HepG2 (cell line): ENCODE data around the gene PNMA8C. TPM values are rescaled to one million over a fixed set of nuclear protein-coding genes. Genes with fewer than 3 reads are reported as not detected.

ENCODE experiments used
- ATAC-seq: fragments of 200-7000 bp; cut with Tn5 transposase; 3 replicates; pipeline ENCODE4 v1.9.1; 2020; ENCODE audit warnings: mild to moderate bottlenecking, moderate library complexity
- BruUV-seq: library from RNA; stranded (reverse); fragments of 400-500 nt; replicated peaks from 2 replicates; lab custom pipeline; 2021; lab: Mats Ljungman, UMichigan
- CTCF ChIA-PET: fragments of 300-600 bp; formaldehyde crosslinking; extraction: SDS; loops from one replicate; lab custom pipeline; 2021; ENCODE audit warnings: low total read pairs, inconsistent platforms, low intra/inter-chr PET ratio; lab: Yijun Ruan, JAX
- POLR2A ChIA-PET: fragments of 350-600 bp; sonication (Branson Sonifier 250); formaldehyde crosslinking; loops from one replicate; lab custom pipeline; 2020; ENCODE audit warnings: antibody characterized with exemption, inconsistent platforms; lab: Yijun Ruan, JAX
- DNase-seq: peaks from one replicate; pipeline ENCODE4 v3.0.0-alpha.2; 2015; ENCODE audit warnings: low spot score
- FAIRE-seq: peaks from 3 replicates; lab custom pipeline; 2011; peaks lifted over from hg19 to GRCh38; lab: Jason Lieb, UNC
- H2AFZ ChIP-seq: one replicate; pipeline ENCODE4 v1.6.1; 2011; ENCODE audit warnings: low read length, inconsistent platforms
- H3K27ac ChIP-seq: fragments of 300-600 bp; 3 replicates; pipeline ENCODE4 v1.8.0; 2011; ENCODE audit warnings: mixed run types, mild to moderate bottlenecking, mixed read lengths, low read length, inconsistent platforms; ENCODE audit not compliant: insufficient read depth; ENCODE audit errors: extremely low read length
- H3K27me3 ChIP-seq, 2 experiments: fragments of 200-600 bp in 1 of 2; 2 replicates in 1 of 2; 3 replicates in 1 of 2; pipeline versions ENCODE4 v1.6.0 to v1.8.0; 2011; ENCODE audit warnings: low read length in 2 of 2, mild to moderate bottlenecking in 2 of 2, moderate library complexity in 2 of 2, inconsistent platforms in 1 of 2; ENCODE audit not compliant: insufficient read depth in 2 of 2, control insufficient read depth in 1 of 2
- H3K36me3 ChIP-seq, 2 experiments: fragments of 200-600 bp in 1 of 2; replicated peaks in 1 of 2; 2 replicates in 1 of 2; 3 replicates in 1 of 2; pipeline versions ENCODE4 v1.5.1 to v1.8.0; 2011; ENCODE audit warnings: low read length in 2 of 2, inconsistent platforms in 1 of 2; ENCODE audit not compliant: insufficient read depth in 2 of 2, control insufficient read depth in 1 of 2
- H3K4me1 ChIP-seq: 2 replicates; pipeline ENCODE4 v1.5.1; 2012; ENCODE audit warnings: low read length, inconsistent platforms; ENCODE audit not compliant: insufficient read depth
- H3K4me2 ChIP-seq: 2 replicates; pipeline ENCODE4 v1.6.0; 2011; ENCODE audit warnings: low read depth, low read length, inconsistent platforms
- H3K4me3 ChIP-seq, 3 experiments: fragments of 200-600 bp in 1 of 3; sonication (generic), shearing (Covaris generic) in 1 of 3; replicated peaks in 1 of 3; 2 replicates each; pipeline ENCODE4 v1.5.1; 2011 to 2016; ENCODE audit warnings: low read length in 3 of 3, inconsistent platforms in 2 of 3, low read depth in 2 of 3, mild to moderate bottlenecking in 2 of 3, control low read depth in 1 of 3, mixed read lengths in 1 of 3; ENCODE audit not compliant: insufficient read depth in 1 of 3
- H3K79me2 ChIP-seq: one replicate; pipeline ENCODE4 v1.6.1; 2011; ENCODE audit warnings: low read length, inconsistent platforms; ENCODE audit not compliant: insufficient read depth
- H3K9ac ChIP-seq: 2 replicates; pipeline ENCODE4 v1.6.0; 2011; ENCODE audit warnings: mild to moderate bottlenecking, low read depth, low read length, inconsistent platforms; ENCODE audit not compliant: insufficient read depth
- H3K9me3 ChIP-seq: 2 replicates; pipeline ENCODE4 v1.5.1; 2012; ENCODE audit warnings: mild to moderate bottlenecking, low read length
- H4K20me1 ChIP-seq: 2 replicates; pipeline ENCODE4 v1.6.0; 2011; ENCODE audit warnings: inconsistent platforms, mild to moderate bottlenecking, low read length, moderate library complexity; ENCODE audit not compliant: insufficient read depth
- IRX3 ChIP-seq: sonication (generic); formaldehyde crosslinking; IDR thresholded peaks from 2 replicates; pipeline ENCODE4 v1.8.1; 2023; ENCODE audit warnings: mild to moderate bottlenecking, low read depth, missing genetic modification reagents, borderline replicate concordance
- PTBP1 ChIP-seq: fragments of 200-400 bp; formaldehyde crosslinking; IDR thresholded peaks from 2 replicates; pipeline ENCODE4 v1.6.1; 2018; ENCODE audit warnings: low read length, low read depth; ENCODE audit not compliant: poor library complexity, severe bottlenecking
- SOX13 ChIP-seq, 3 experiments: fragments of 450-650 bp in 1 of 3; sonication (generic) in 1 of 3; formaldehyde crosslinking in 1 of 3; IDR thresholded peaks in 2 of 3; conservative IDR thresholded peaks in 1 of 3; 2 replicates each; pipeline versions ENCODE4 v1.5.0 to v1.6.1; 2016 to 2020; ENCODE audit warnings: antibody characterized with exemption in 1 of 3, mild to moderate bottlenecking in 1 of 3, missing compliant biosample characterization in 1 of 3, missing genetic modification reagents in 1 of 3, moderate library complexity in 1 of 3
- TBL1XR1 ChIP-seq: fragments of 150-350 bp; IDR thresholded peaks from 2 replicates; pipeline ENCODE4 v1.6.1; 2014; ENCODE audit warnings: borderline replicate concordance, low read length; ENCODE audit not compliant: partially characterized antibody
- U2AF2 ChIP-seq: fragments of 200-400 bp; formaldehyde crosslinking; IDR thresholded peaks from 2 replicates; pipeline ENCODE4 v1.6.1; 2017; ENCODE audit warnings: low read depth, mild to moderate bottlenecking, low read length
- ZBTB4 ChIP-seq: sonication (generic); formaldehyde crosslinking; IDR thresholded peaks from 2 replicates; pipeline ENCODE4 v1.4.0; 2020; ENCODE audit warnings: missing genetic modification reagents, mild to moderate bottlenecking, borderline replicate concordance
- ZNF768 ChIP-seq: sonication (generic); formaldehyde crosslinking; IDR thresholded peaks from 2 replicates; pipeline ENCODE4 v1.4.0; 2020; ENCODE audit warnings: missing genetic modification reagents
- WGBS: methylation state at CpG from one replicate; pipeline ENCODE4 v1.1.6; 2017; ENCODE audit warnings: low lambda C conversion rate; 5-methylcytosine and 5-hydroxymethylcytosine counted together
- in situ Hi-C: cut with HindIII; loops from 2 replicates; pipeline ENCODE4 v1.10.0; 2017; ENCODE audit warnings: low pct_unique_long_range_greater_than_20kb; ENCODE audit not compliant: extremely low pct_ligation_motif_present
- intact Hi-C: fragments of 100-400 bp; cut with micrococcal nuclease; formaldehyde crosslinking; loops from one replicate; pipeline ENCODE4 v1.10.0; 2022; ENCODE audit not compliant: unreplicated experiment
- polyA plus RNA-seq, 8 experiments: library from polyadenylated mRNA; depleted of rRNA in 3 of 8; stranded (reverse) in 7 of 8; unstranded in 1 of 8; fragments of >200 nt; fragmentation: Illumina TruSeq in 4 of 8; extraction: Trizol in 4 of 8; gene quantifications; 2 replicates each; pipeline versions ENCODE4 v1.2.1 to v1.2.3, GENCODE V29; 2011 to 2016; ENCODE audit warnings: low read depth in 4 of 8, missing spikeins in 1 of 8, mixed read lengths in 1 of 8; ENCODE audit not compliant: insufficient read depth in 1 of 8
- total RNA-seq, 5 experiments: library from RNA; depleted of rRNA; stranded (reverse); fragments of >200 nt; fragmentation: Illumina TruSeq; extraction: Trizol; gene quantifications; 2 replicates each; pipeline ENCODE4 v1.2.3, GENCODE V29; 2016; ENCODE audit warnings: low read depth in 1 of 5

The PNMA8C gene
- total and polyA plus RNA-seq, 2 of the 13 experiments (the other 11 are each of a cell fraction or from before 2014, with no cell fraction given): not detected

DNA sequence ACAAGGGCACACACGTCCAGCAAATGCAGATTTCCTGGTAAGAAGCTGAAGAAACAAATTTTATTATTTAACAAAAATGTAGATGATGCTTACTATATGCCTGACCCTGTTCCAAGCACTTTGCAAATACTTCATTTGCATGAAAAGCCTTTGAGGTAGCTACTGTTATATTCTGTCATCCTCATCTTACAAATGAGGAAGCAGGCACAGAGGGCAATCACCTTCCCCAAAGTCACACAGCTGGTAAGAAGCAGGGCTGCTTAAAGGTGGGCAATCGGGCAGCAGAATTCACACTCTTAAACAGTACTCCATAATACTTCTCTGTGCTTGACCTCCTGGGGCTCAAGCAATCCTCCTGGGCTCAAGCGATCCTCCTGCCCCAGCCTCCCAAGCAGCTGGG is 18.3 kb upstream of the PNMA8C start (continued):
- no peak for TF ChIP-seq SOX13 (IDR thresholded peaks at IDR 0.05)
- TF ChIP-seq SOX13 (CRISPR knock-in tag; conservative IDR thresholded peaks at IDR 0.05 in 1 of 2, IDR thresholded peaks at IDR 0.05 in 1 of 2): no peak

DNA sequence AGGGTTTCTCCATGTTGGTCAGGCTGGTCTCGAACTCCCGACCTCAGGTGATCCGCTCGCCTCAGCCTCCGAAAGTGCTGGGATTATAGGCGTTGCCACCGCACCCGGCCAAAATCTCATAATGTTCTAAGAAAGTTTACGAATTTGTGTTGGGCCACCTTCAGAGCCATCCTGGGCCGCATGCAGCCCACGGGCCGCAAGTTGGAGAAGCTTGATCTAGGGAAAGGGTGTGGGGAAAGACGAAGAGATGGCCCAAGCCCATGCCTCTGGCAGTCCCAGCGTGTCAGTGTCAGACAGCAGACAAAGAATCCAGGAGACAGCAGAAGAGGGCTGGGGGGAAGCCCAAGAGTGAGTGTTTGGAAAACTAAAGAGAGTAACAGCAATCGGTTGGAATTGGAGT is 17.3 kb upstream of the PNMA8C start:
- ChIA-PET CTCF (no interaction called here), POLR2A (no interaction called here)
- Histone ChIP-seq H3K36me3 (no peaks in the 10 kb centered on the region), H3K4me3 (no peak overlapping the region), H2AFZ (no peak overlapping the region), H3K9ac (no peak overlapping the region), H4K20me1 (no peaks in the 10 kb centered on the region), H3K79me2 (no peaks in the 10 kb centered on the region), H3K4me2 (no peak overlapping the region), H3K4me1 (no peaks in the 10 kb centered on the region), H3K9me3 (no peaks in the 10 kb centered on the region), H3K27me3 (no peaks in the 10 kb centered on the region), H3K27ac (no peak overlapping the region)
- TF ChIP-seq ZNF768 (CRISPR knock-in tag) (no peak), IRX3 (CRISPR knock-in tag) (no peak), ZBTB4 (no peak), U2AF2 (no peak), PTBP1 (no peak), TBL1XR1 (no peak)
- 62% methylated on average over 14 of the region's 15 CpGs for WGBS
- intact Hi-C loops (no loop called here), in situ Hi-C loops (no loop called here)
- DNase-seq (no peak), FAIRE-seq (no peak), ATAC-seq (no peak)
- no TSS peak for BruUV-seq
